ENCODE measurements around the gene SKIDA1.

The SKIDA1 gene

GRCh38 chr10:21501731-21502347 is 23.6 kb downstream of the SKIDA1 start:
- no peaks in the 10 kb centered on the region for H3K36me3 ChIP-seq (ENCODE audit: control insufficient read depth in 5 of 5, insufficient read depth in 5 of 5, low read length in 5 of 5)
- H3K4me1 ChIP-seq (ENCODE audit: control insufficient read depth in 5 of 5, insufficient read depth in 5 of 5, low read length in 5 of 5), result peaks cover 0 to 22% (median 10%) of the 10 kb centered on the region in 5 donors
- H3K4me3 ChIP-seq (ENCODE audit: low read depth in 1 of 5, low read length in 5 of 5), result no peak overlapping the region
- H3K27ac ChIP-seq (ENCODE audit: low read depth, low read length), result no peak overlapping the region
- H3K9ac ChIP-seq (ENCODE audit: low read length in 5 of 5), result no peak overlapping the region
- peaks cover 0 to 7% (median 0%) of the 10 kb centered on the region in 5 donors for H3K27me3 ChIP-seq (ENCODE audit: control insufficient read depth in 5 of 5, insufficient read depth in 4 of 5, low read length in 5 of 5)
- H3K9me3 ChIP-seq (ENCODE audit: control insufficient read depth in 5 of 5, low read length in 5 of 5), result no peaks in the 10 kb centered on the region

GRCh38 chr10:21501091-21501490 is 24.4 kb downstream of the SKIDA1 start:
- no peak overlapping the region for H3K27ac ChIP-seq (ENCODE audit: low read depth, low read length)
- no peak overlapping the region for H3K4me3 ChIP-seq (ENCODE audit: low read depth in 1 of 5, low read length in 5 of 5)
- H3K27me3 ChIP-seq (ENCODE audit: control insufficient read depth in 5 of 5, insufficient read depth in 4 of 5, low read length in 5 of 5), result peaks cover 0 to 7% (median 0%) of the 10 kb centered on the region in 5 donors
- no peak overlapping the region for H3K9ac ChIP-seq (ENCODE audit: low read length in 5 of 5)
- no peaks in the 10 kb centered on the region for H3K9me3 ChIP-seq (ENCODE audit: control insufficient read depth in 5 of 5, low read length in 5 of 5)
- peaks cover 0 to 29% (median 16%) of the 10 kb centered on the region in 5 donors for H3K4me1 ChIP-seq (ENCODE audit: control insufficient read depth in 5 of 5, insufficient read depth in 5 of 5, low read length in 5 of 5)
- no peaks in the 10 kb centered on the region for H3K36me3 ChIP-seq (ENCODE audit: control insufficient read depth in 5 of 5, insufficient read depth in 5 of 5, low read length in 5 of 5)

DNA sequence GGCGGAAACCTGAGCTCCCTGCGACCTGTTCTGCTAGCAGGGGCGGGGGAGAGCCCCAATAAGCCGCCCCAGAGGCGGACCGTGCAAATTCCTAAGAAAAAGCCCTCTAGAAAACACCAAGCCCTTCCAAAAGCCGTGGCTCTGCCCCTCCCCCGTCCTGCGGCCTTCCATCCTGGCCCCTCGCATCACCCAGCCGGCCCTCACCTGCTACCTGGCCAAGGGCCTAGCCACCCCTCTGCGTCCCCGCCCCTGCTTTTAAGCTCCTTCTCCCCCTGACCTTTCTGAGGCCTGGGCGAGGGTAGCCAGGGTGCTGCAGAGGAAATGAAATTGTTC is 24.9 kb downstream of the SKIDA1 start:
- peaks cover 0 to 7% (median 0%) of the 10 kb centered on the region in 5 donors for H3K27me3 ChIP-seq (ENCODE audit: control insufficient read depth in 5 of 5, insufficient read depth in 4 of 5, low read length in 5 of 5)
- peak overlapping the region in 4 of 5 donors; percentile 47 to 64 (median 62) for H3K4me3 ChIP-seq (ENCODE audit: low read depth in 1 of 5, low read length in 5 of 5)
- H3K9me3 ChIP-seq (ENCODE audit: control insufficient read depth in 5 of 5, low read length in 5 of 5), result no peaks in the 10 kb centered on the region
- peak overlapping the region in 1 of 5 donors; percentile 30 for H3K9ac ChIP-seq (ENCODE audit: low read length in 5 of 5)
- peaks cover 0 to 33% (median 17%) of the 10 kb centered on the region in 5 donors for H3K4me1 ChIP-seq (ENCODE audit: control insufficient read depth in 5 of 5, insufficient read depth in 5 of 5, low read length in 5 of 5)
- no peaks in the 10 kb centered on the region for H3K36me3 ChIP-seq (ENCODE audit: control insufficient read depth in 5 of 5, insufficient read depth in 5 of 5, low read length in 5 of 5)
- H3K27ac ChIP-seq (ENCODE audit: low read depth, low read length), result no peak overlapping the region

- H3K27ac ChIP-seq (ENCODE audit: low read depth, low read length), result no peak overlapping the region
- peaks cover 0 to 7% (median 0%) of the 10 kb centered on the region in 5 donors for H3K27me3 ChIP-seq (ENCODE audit: control insufficient read depth in 5 of 5, insufficient read depth in 4 of 5, low read length in 5 of 5)
- H3K9ac ChIP-seq (ENCODE audit: low read length in 5 of 5), result peak overlapping the region in 2 of 5 donors; percentile 30
These were observed 25.5 kb downstream of the SKIDA1 start for GRCh38 chr10:21499701-21500577.

DNA sequence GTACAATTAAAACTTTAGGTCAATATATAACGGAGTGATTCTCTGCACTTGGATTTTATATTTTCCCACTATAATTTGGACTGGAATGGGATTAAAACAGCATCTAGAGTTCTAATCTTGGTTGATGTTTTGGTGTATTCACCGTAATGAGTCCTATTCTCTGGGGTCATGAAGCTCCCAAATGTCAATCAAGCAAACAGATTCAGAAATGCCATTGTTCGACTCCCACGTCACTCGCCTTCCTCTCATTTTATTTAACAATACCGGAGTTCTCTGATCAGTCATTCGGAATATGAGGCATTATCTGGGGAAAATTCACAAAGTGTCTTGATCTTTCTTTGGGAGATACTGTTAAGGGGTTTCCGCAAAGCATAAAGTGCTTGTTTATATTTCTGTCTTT is 26.5 kb downstream of the SKIDA1 start:
- Histone ChIP-seq H3K4me1 (ENCODE audit: control insufficient read depth in 5 of 5, insufficient read depth in 5 of 5, low read length in 5 of 5) (peaks cover 1 to 49% (median 32%) of the 10 kb centered on the region in 5 donors), H3K9me3 (ENCODE audit: control insufficient read depth in 5 of 5, low read length in 5 of 5) (no peaks in the 10 kb centered on the region), H3K27ac (ENCODE audit: low read depth, low read length) (no peak overlapping the region), H3K27me3 (ENCODE audit: control insufficient read depth in 5 of 5, insufficient read depth in 4 of 5, low read length in 5 of 5) (peaks cover 0 to 7% (median 0%) of the 10 kb centered on the region in 5 donors), H3K9ac (ENCODE audit: low read length in 5 of 5) (no peak overlapping the region), H3K36me3 (ENCODE audit: control insufficient read depth in 5 of 5, insufficient read depth in 5 of 5, low read length in 5 of 5) (no peaks in the 10 kb centered on the region), H3K4me3 (ENCODE audit: low read depth in 1 of 5, low read length in 5 of 5) (no peak overlapping the region)

More at GRCh38 chr10:21499701-21500577, 25.5 kb downstream of the SKIDA1 start:
- H3K9me3 ChIP-seq (ENCODE audit: control insufficient read depth in 5 of 5, low read length in 5 of 5), result no peaks in the 10 kb centered on the region
- peaks cover 0 to 39% (median 23%) of the 10 kb centered on the region in 5 donors for H3K4me1 ChIP-seq (ENCODE audit: control insufficient read depth in 5 of 5, insufficient read depth in 5 of 5, low read length in 5 of 5)
- H3K36me3 ChIP-seq (ENCODE audit: control insufficient read depth in 5 of 5, insufficient read depth in 5 of 5, low read length in 5 of 5), result no peaks in the 10 kb centered on the region
- peak overlapping the region in 4 of 5 donors; percentile 47 to 64 (median 62) for H3K4me3 ChIP-seq (ENCODE audit: low read depth in 1 of 5, low read length in 5 of 5)

DNA sequence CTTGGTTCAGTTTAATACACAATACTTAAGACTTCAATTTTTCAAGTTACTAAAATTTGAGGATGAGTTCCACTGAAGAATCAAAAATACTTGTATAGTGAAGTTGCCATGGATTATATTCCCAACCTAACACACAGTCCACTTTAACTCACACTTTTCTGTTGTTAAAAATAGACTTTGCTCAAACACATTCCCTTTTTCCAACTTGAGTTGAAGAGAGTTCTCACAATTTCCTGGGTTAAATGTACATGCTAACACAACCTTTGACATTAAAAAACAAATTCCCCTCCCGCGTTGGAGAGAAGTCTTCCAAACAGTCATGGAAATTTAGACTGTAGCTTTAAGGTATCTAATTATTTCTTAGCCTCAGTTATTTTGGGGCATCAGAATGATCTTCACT is 27.1 kb downstream of the SKIDA1 start:
- Histone ChIP-seq H3K4me1 (ENCODE audit: control insufficient read depth in 5 of 5, insufficient read depth in 5 of 5, low read length in 5 of 5) (peaks cover 1 to 50% (median 33%) of the 10 kb centered on the region in 5 donors), H3K9me3 (ENCODE audit: control insufficient read depth in 5 of 5, low read length in 5 of 5) (no peaks in the 10 kb centered on the region), H3K27me3 (ENCODE audit: control insufficient read depth in 5 of 5, insufficient read depth in 4 of 5, low read length in 5 of 5) (peaks cover 0 to 7% (median 0%) of the 10 kb centered on the region in 5 donors), H3K36me3 (ENCODE audit: control insufficient read depth in 5 of 5, insufficient read depth in 5 of 5, low read length in 5 of 5) (no peaks in the 10 kb centered on the region), H3K9ac (ENCODE audit: low read length in 5 of 5) (no peak overlapping the region), H3K4me3 (ENCODE audit: low read depth in 1 of 5, low read length in 5 of 5) (no peak overlapping the region), H3K27ac (ENCODE audit: low read depth, low read length) (no peak overlapping the region)

- peaks cover 1 to 50% (median 33%) of the 10 kb centered on the region in 5 donors for H3K4me1 ChIP-seq (ENCODE audit: control insufficient read depth in 5 of 5, insufficient read depth in 5 of 5, low read length in 5 of 5)
- peaks cover 0 to 7% (median 0%) of the 10 kb centered on the region in 5 donors for H3K27me3 ChIP-seq (ENCODE audit: control insufficient read depth in 5 of 5, insufficient read depth in 4 of 5, low read length in 5 of 5)
- H3K9me3 ChIP-seq (ENCODE audit: control insufficient read depth in 5 of 5, low read length in 5 of 5), result no peaks in the 10 kb centered on the region
- H3K9ac ChIP-seq (ENCODE audit: low read length in 5 of 5), result peak overlapping the region in 1 of 5 donors; percentile 59
- peak overlapping the region; percentile 48 to 87 (median 79) for H3K4me3 ChIP-seq (ENCODE audit: low read depth in 1 of 5, low read length in 5 of 5)
- peak overlapping the region; percentile 50 for H3K27ac ChIP-seq (ENCODE audit: low read depth, low read length)
- no peaks in the 10 kb centered on the region for H3K36me3 ChIP-seq (ENCODE audit: control insufficient read depth in 5 of 5, insufficient read depth in 5 of 5, low read length in 5 of 5)
These were observed 28.2 kb downstream of the SKIDA1 start for GRCh38 chr10:21497177-21497807.

DNA sequence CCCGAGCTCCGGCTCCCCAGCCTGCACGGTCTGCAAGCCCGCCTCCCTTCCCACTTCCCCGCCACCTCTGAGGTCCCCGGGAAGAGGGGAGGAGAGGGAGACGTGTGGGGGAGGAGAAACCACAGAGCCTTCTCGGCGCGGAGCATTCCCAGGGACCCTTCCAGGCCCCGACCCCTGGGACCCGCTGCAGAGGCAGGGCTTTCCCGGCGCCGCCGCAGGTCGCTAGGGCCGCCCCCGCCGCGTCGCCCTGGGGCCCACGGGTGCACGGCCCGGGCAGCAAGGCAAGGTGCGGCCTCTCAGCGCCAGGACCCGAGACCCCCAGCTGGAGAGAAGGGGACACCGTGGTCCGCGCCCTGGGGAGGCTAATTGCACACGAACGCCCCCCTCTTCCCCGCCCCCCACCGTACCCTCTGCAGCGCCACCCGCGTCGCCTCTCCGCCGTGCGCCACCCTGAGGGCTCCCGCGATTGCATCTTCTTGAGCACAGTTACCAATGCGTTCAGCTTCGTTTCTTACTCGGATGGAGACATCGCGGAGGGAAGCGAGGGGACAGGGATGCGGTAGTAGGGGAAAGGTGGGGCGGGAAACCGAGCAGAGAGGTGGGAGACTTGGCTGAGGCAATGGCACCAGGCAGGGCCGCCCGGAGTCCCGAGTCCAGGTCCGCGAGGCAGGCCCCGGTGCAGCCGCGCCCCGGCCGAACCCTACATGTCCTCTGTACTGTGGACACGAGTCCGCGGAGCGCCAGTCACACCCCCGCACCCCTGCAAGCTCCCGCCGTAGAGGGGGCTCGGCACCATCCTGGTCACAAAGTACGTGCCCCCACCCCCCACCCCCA is 28.9 kb downstream of the SKIDA1 start:
- Histone ChIP-seq H3K4me1 (ENCODE audit: control insufficient read depth in 5 of 5, insufficient read depth in 5 of 5, low read length in 5 of 5) (peaks cover 1 to 50% (median 33%) of the 10 kb centered on the region in 5 donors), H3K9ac (ENCODE audit: low read length in 5 of 5) (peak overlapping the region in 2 of 5 donors; percentile 59 to 62)

DNA sequence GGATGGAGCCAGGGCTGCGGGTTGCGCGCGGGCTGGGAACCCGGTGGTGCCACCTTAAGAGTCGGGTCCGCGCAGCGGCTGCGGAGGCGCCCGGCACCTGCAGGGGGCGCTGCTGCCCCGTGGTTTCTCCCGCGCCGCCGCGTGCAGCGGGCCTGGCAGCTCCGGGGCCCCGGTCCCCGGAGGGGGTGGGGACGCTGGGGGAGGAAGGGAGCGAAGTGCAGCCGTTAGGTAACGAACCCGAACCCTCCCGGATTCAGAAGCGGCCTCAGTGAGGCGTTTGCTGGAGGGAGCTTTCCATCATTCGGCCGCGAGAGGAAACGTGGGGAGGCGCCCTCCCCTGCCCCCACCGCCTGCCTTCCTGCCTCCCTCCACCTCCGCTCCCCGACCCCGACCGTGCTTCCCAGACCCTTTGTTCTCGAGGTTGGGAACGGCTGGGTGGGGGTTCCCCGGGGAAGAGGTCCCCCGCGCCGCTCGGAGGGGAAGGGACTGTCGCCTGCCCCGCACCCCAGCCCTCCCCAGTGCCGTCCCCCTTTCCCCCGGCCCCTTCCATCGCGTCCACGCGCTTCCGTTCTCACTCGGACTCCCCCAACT is 29.6 kb downstream of the SKIDA1 start:
- Histone ChIP-seq H3K9ac (ENCODE audit: low read length in 5 of 5) (peak overlapping the region in 3 of 5 donors; percentile 58 to 79 (median 62)), H3K27ac (ENCODE audit: low read depth, low read length) (peak overlapping the region; percentile 50), H3K36me3 (ENCODE audit: control insufficient read depth in 5 of 5, insufficient read depth in 5 of 5, low read length in 5 of 5) (no peaks in the 10 kb centered on the region), H3K27me3 (ENCODE audit: control insufficient read depth in 5 of 5, insufficient read depth in 4 of 5, low read length in 5 of 5) (peaks cover 0 to 7% (median 0%) of the 10 kb centered on the region in 5 donors), H3K9me3 (ENCODE audit: control insufficient read depth in 5 of 5, low read length in 5 of 5) (no peaks in the 10 kb centered on the region), H3K4me1 (ENCODE audit: control insufficient read depth in 5 of 5, insufficient read depth in 5 of 5, low read length in 5 of 5) (peaks cover 1 to 50% (median 33%) of the 10 kb centered on the region in 5 donors), H3K4me3 (ENCODE audit: low read depth in 1 of 5, low read length in 5 of 5) (peak overlapping the region; percentile 79 to 89 (median 82))

More for the DNA sequence above, 28.9 kb downstream of the SKIDA1 start:
- Histone ChIP-seq H3K9me3 (ENCODE audit: control insufficient read depth in 5 of 5, low read length in 5 of 5) (no peaks in the 10 kb centered on the region), H3K36me3 (ENCODE audit: control insufficient read depth in 5 of 5, insufficient read depth in 5 of 5, low read length in 5 of 5) (no peaks in the 10 kb centered on the region), H3K4me3 (ENCODE audit: low read depth in 1 of 5, low read length in 5 of 5) (peak overlapping the region; percentile 79 to 87 (median 81)), H3K27ac (ENCODE audit: low read depth, low read length) (peak overlapping the region; percentile 50), H3K27me3 (ENCODE audit: control insufficient read depth in 5 of 5, insufficient read depth in 4 of 5, low read length in 5 of 5) (peaks cover 0 to 7% (median 0%) of the 10 kb centered on the region in 5 donors)
